Raji (cell line): ENCODE results near the gene LZTS2.

ENCODE experiments used
- POLR2A ChIP-seq: IDR thresholded peaks from 2 replicates; pipeline ENCODE4 v1.6.1; 2011; ENCODE audit warnings: low read depth, low read length, control low read depth; ENCODE audit not compliant: insufficient read depth

LZTS2 gene

GRCh38 chr10:101014966-101015581, 15.5 kb downstream of the LZTS2 start:
- no peak for TF ChIP-seq POLR2A

- no peak for TF ChIP-seq POLR2A
Measured at GRCh38 chr10:101015582-101015973, 16.0 kb downstream of the LZTS2 start.

GRCh38 chr10:101016814-101017213, 17.2 kb downstream of the LZTS2 start:
- TF ChIP-seq POLR2A, result no peak

GRCh38 chr10:101018118-101018599, 18.6 kb downstream of the LZTS2 start:
- TF ChIP-seq POLR2A, result no peak

- TF ChIP-seq POLR2A, result no peak
Measured at GRCh38 chr10:101018600-101019439, 19.2 kb downstream of the LZTS2 start.

GRCh38 chr10:101019440-101019703, 19.8 kb downstream of the LZTS2 start:
- TF ChIP-seq POLR2A, result no peak

GRCh38 chr10:101020427-101021075, 20.9 kb downstream of the LZTS2 start:
- no peak for TF ChIP-seq POLR2A

GRCh38 chr10:101021239-101021638, 21.6 kb downstream of the LZTS2 start:
- TF ChIP-seq POLR2A, result no peak

- no peak for TF ChIP-seq POLR2A
Measured at GRCh38 chr10:101021692-101022251, 22.2 kb downstream of the LZTS2 start.

- TF ChIP-seq POLR2A, result no peak
Measured at GRCh38 chr10:101022967-101023705, 23.5 kb downstream of the LZTS2 start.

- TF ChIP-seq POLR2A, result no peak
Measured at GRCh38 chr10:101027106-101027720, 27.6 kb downstream of the LZTS2 start.

- no peak for TF ChIP-seq POLR2A
Measured at GRCh38 chr10:101028446-101029337, 29.1 kb downstream of the LZTS2 start.

GRCh38 chr10:101029520-101030295, 30.1 kb downstream of the LZTS2 start:
- no peak for TF ChIP-seq POLR2A

GRCh38 chr10:101030496-101031127, 31.0 kb downstream of the LZTS2 start:
- TF ChIP-seq POLR2A, result no peak
